PC-9 (cell line): ENCODE data around the gene DOCK7. TPM values are rescaled to one million over a fixed set of nuclear protein-coding genes. Genes with fewer than 3 reads are reported as not detected.

Experiments
- BruUV-seq: library from RNA; stranded (reverse); fragments of 400-500 nt; replicated peaks from 2 replicates; lab custom pipeline; 2021; lab: Mats Ljungman, UMichigan
- CTCF ChIA-PET: fragments of 300-600 bp; sonication (Branson Sonifier 250); formaldehyde crosslinking; loops from one replicate; lab custom pipeline; 2022; ENCODE audit warnings: antibody characterized with exemption; lab: Charles Lee
- POLR2A ChIA-PET: fragments of 300-600 bp; sonication (Branson Sonifier 250); formaldehyde crosslinking; loops from one replicate; lab custom pipeline; 2022; ENCODE audit warnings: antibody characterized with exemption; ENCODE audit not compliant: unreplicated experiment; lab: Charles Lee
- DNase-seq, 2 experiments: peaks; one replicate each; pipeline versions ENCODE4 v3.0.0 to v3.0.0-alpha.2; 2015 to 2022; ENCODE audit warnings: mixed read lengths in 1 of 2
- H2AFZ ChIP-seq: fragments of 200-600 bp; sonication (generic); 2 replicates; pipeline ENCODE4 v1.8.1; 2017; ENCODE audit warnings: antibody characterized with exemption
- H3F3A ChIP-seq: fragments of 200-600 bp; sonication (generic); 2 replicates; pipeline ENCODE4 v1.8.1; 2017; ENCODE audit warnings: antibody characterized with exemption, mild to moderate bottlenecking, low read depth; ENCODE audit not compliant: insufficient read depth
- H3K27ac ChIP-seq: fragments of 200-600 bp; sonication (generic); 2 replicates; pipeline ENCODE4 v1.6.1; 2016; ENCODE audit warnings: mixed run types
- H3K27me3 ChIP-seq: fragments of 200-600 bp; sonication (generic); 2 replicates; pipeline ENCODE4 v1.6.1; 2016; ENCODE audit warnings: low read depth, mixed run types; ENCODE audit not compliant: insufficient read depth
- H3K36me3 ChIP-seq: fragments of 200-600 bp; sonication (generic); 2 replicates; pipeline ENCODE4 v1.6.1; 2016; ENCODE audit warnings: low read depth, mixed run types
- H3K4me1 ChIP-seq: fragments of 200-600 bp; sonication (generic); replicated peaks from 2 replicates; pipeline ENCODE4 v1.6.1; 2016; ENCODE audit warnings: mixed run types; ENCODE audit not compliant: insufficient read depth
- H3K4me2 ChIP-seq: fragments of 200-600 bp; sonication (generic); 2 replicates; pipeline ENCODE4 v1.6.1; 2017; ENCODE audit warnings: mixed run types
- H3K4me3 ChIP-seq: fragments of 200-600 bp; sonication (generic); 2 replicates; pipeline ENCODE4 v1.6.1; 2016; ENCODE audit warnings: mixed run types
- H3K79me2 ChIP-seq: fragments of 200-600 bp; sonication (generic); 2 replicates; pipeline ENCODE4 v1.6.1; 2017; ENCODE audit warnings: low read depth, mixed run types
- H3K9me2 ChIP-seq: fragments of 200-600 bp; sonication (generic); 2 replicates; pipeline ENCODE4 v1.8.1; 2017; ENCODE audit warnings: mild to moderate bottlenecking; ENCODE audit not compliant: insufficient read depth
- H3K9me3 ChIP-seq: fragments of 200-600 bp; sonication (generic); 2 replicates; pipeline ENCODE4 v1.8.1; 2016; ENCODE audit warnings: low read depth; ENCODE audit not compliant: insufficient read depth
- H4K20me1 ChIP-seq: fragments of 200-600 bp; sonication (generic); 2 replicates; pipeline ENCODE4 v1.8.1; 2017; ENCODE audit not compliant: insufficient read depth
- EZH2 ChIP-seq: fragments of 200-600 bp; sonication (generic); IDR thresholded peaks from 2 replicates; pipeline ENCODE4 v1.8.0; 2017; ENCODE audit warnings: antibody characterized with exemption, low read depth
- intact Hi-C: fragments of 100-400 bp; cut with micrococcal nuclease; formaldehyde crosslinking; loops from one replicate; pipeline ENCODE4 v1.10.0; 2022; ENCODE audit not compliant: unreplicated experiment
- total RNA-seq: library from RNA; stranded (reverse); gene quantifications from 2 replicates; pipeline ENCODE4 v1.2.3, GENCODE V29; 2021
- TF ChIP-seq, protein P1 (sequence below): fragments of 200-600 bp; sonication (generic); conservative IDR thresholded peaks from 2 replicates; pipeline ENCODE4 v1.6.1; 2017; ENCODE audit warnings: mixed run types, antibody characterized with exemption, mild to moderate bottlenecking, moderate library complexity

The DOCK7 gene
- total RNA-seq, 1 experiment from 2014 or later: 34.0 TPM

DNA sequence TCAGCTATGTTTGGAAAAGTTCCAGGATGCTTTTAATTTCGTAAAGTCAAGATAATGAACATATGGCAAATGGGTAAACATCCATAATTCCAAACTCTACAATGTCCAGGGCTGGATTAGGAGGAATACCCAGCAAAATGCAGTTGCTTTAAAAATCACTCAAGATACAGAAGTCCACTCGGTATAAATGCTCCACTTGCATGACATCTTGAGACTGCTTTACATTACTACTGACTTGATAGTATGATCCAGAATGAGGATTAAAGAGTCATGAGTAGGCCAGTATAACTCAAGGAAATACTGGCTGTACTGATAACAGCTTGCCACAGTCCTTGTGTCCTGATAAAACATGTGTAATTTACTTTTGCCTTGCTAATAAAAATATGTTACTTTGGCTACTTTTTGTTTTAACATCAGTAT is 149.1 kb downstream of the DOCK7 start:
- Histone ChIP-seq H2AFZ (no peak overlapping the region), H3K9me2 (no peaks in the 10 kb centered on the region), H3K27ac (no peak overlapping the region), H3K9me3 (no peaks in the 10 kb centered on the region), H3K4me2 (no peak overlapping the region), H3K4me3 (no peak overlapping the region), H3F3A (no peaks in the 10 kb centered on the region), H3K79me2 (no peaks in the 10 kb centered on the region), H3K27me3 (no peaks in the 10 kb centered on the region), H3K36me3 (peaks cover 19% of the 10 kb centered on the region; the same call in 1 of the 2 replicates), H3K4me1 (no peaks in the 10 kb centered on the region), H4K20me1 (no peaks in the 10 kb centered on the region)
- TF ChIP-seq, protein P1, sequence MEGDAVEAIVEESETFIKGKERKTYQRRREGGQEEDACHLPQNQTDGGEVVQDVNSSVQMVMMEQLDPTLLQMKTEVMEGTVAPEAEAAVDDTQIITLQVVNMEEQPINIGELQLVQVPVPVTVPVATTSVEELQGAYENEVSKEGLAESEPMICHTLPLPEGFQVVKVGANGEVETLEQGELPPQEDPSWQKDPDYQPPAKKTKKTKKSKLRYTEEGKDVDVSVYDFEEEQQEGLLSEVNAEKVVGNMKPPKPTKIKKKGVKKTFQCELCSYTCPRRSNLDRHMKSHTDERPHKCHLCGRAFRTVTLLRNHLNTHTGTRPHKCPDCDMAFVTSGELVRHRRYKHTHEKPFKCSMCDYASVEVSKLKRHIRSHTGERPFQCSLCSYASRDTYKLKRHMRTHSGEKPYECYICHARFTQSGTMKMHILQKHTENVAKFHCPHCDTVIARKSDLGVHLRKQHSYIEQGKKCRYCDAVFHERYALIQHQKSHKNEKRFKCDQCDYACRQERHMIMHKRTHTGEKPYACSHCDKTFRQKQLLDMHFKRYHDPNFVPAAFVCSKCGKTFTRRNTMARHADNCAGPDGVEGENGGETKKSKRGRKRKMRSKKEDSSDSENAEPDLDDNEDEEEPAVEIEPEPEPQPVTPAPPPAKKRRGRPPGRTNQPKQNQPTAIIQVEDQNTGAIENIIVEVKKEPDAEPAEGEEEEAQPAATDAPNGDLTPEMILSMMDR: no peak
- TF ChIP-seq EZH2: no peak
- POLR2A ChIA-PET: no interaction called here
- DNase-seq: no peak
- no TSS peak for BruUV-seq
- intact Hi-C loops: no loop called here
- CTCF ChIA-PET: no interaction called here

DNA sequence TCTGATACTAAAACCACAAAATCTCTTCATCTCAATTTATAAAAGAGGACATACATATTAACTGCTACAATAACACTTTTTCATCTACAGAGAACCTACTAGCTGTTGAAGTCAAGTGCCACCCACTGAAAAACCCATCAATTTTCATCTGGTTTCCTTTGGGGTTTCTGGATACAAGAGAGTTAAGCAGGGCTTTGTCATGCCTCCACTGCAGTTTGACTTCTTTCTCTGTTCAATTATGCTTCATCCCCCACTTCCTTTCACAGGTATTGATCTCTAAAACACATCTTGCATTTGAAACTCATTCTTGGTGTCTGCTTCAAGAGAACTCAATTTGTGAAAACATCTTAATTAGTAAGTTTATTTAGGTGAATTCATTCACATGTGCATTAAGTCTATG is 151.3 kb downstream of the DOCK7 start:
- Histone ChIP-seq H3K9me3 (no peaks in the 10 kb centered on the region), H3K27me3 (no peaks in the 10 kb centered on the region), H3F3A (no peaks in the 10 kb centered on the region), H4K20me1 (no peaks in the 10 kb centered on the region), H3K27ac (no peak overlapping the region), H3K9me2 (no peaks in the 10 kb centered on the region), H3K79me2 (no peaks in the 10 kb centered on the region), H3K4me3 (no peak overlapping the region), H3K4me2 (no peak overlapping the region), H2AFZ (no peak overlapping the region), H3K4me1 (no peaks in the 10 kb centered on the region), H3K36me3 (peaks cover 15% of the 10 kb centered on the region; the same call in 1 of the 2 replicates)
- ChIA-PET POLR2A (no interaction called here), CTCF (no interaction called here)
- TF ChIP-seq EZH2: no peak
- TF ChIP-seq, protein P1: no peak
- no peak for DNase-seq
- BruUV-seq: no TSS peak
- intact Hi-C loops: no loop called here

DNA sequence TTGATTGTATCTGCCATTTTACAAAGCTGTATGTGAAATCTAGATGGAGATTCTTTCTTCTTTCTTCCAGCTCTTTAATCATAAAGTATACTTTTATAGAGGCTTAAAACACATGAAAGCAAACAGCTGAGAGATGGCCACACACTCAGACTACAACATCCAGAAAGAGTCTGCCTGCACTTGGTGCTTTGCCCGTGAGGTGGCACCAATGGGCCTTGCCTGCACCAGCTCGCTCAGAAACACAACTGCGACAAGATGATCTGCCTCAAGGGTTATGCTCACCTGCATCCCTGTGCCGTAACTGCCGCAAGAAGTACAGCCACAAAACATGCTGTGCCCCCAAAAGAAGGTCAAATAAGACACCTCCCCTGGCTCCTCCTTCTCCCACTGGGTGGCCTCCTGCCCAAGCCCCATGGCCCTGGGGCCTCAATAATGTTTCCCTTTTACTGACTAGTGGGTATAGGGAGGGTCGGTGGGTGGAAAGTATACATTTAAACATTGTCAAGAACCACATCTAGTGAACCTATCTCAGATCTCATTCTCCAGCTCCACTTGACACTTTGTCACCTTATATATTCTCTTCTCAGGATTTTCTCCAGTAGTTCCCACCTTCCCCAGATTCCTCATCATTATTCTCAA is 157.6 kb downstream of the DOCK7 start:
- TF ChIP-seq, protein P1: no peak
- no peak for TF ChIP-seq EZH2
- POLR2A ChIA-PET: no interaction called here
- DNase-seq: no peak

More for the DNA sequence above, 157.6 kb downstream of the DOCK7 start:
- no peaks in the 10 kb centered on the region for H3K4me1 ChIP-seq
- no peaks in the 10 kb centered on the region for H4K20me1 ChIP-seq
- no peaks in the 10 kb centered on the region for H3F3A ChIP-seq
- no peaks in the 10 kb centered on the region for H3K9me3 ChIP-seq
- H3K27me3 ChIP-seq: no peaks in the 10 kb centered on the region
- no peak overlapping the region for H3K27ac ChIP-seq
- H3K4me2 ChIP-seq: no peak overlapping the region
- H3K4me3 ChIP-seq: no peak overlapping the region
- CTCF ChIA-PET: no interaction called here
- H3K79me2 ChIP-seq: no peaks in the 10 kb centered on the region
- H3K9me2 ChIP-seq: no peaks in the 10 kb centered on the region
- H2AFZ ChIP-seq: no peak overlapping the region
- BruUV-seq: no TSS peak
- intact Hi-C loops: no loop called here
- 0 out of 2 replicates have a peak, but pooled peaks cover 4% of the 10 kb centered on the region for H3K36me3 ChIP-seq
